Measurements from ENCODE around the gene OPTC.

The OPTC gene

GRCh38 chr1:203523667-203524066 lies 29.7 kb downstream of the OPTC start:
- no peaks in the 10 kb centered on the region for H3K9me3 ChIP-seq (ENCODE audit: control insufficient read depth, insufficient read depth, low read depth, low read length)
- H3K27ac ChIP-seq (ENCODE audit: extremely low read depth, low read depth, low read length), result no peak overlapping the region
- POLR2A ChIA-PET, result no interaction called here
- TF ChIP-seq ZNF518A (tag by site-specific recombination; conservative IDR thresholded peaks at IDR 0.05; ENCODE audit: low read depth) (no peak), ZBTB26 (tag by site-specific recombination; optimal IDR thresholded peaks at IDR 0.05) (no peak), ZNF350 (tag by site-specific recombination; IDR thresholded peaks at IDR 0.05) (no peak), ZFP69B (tag by site-specific recombination; IDR thresholded peaks at IDR 0.05) (no peak), TCF7L2 (IDR thresholded peaks at IDR 0.05; ENCODE audit: borderline replicate concordance, low read depth, low read length) (no peak), ZNF26 (tag by site-specific recombination; IDR thresholded peaks at IDR 0.05) (no peak), BCL6B (tag by site-specific recombination; IDR thresholded peaks at IDR 0.05) (no peak), RBAK (tag by site-specific recombination; IDR thresholded peaks at IDR 0.05) (no peak), ZBTB7A (tag by site-specific recombination; IDR thresholded peaks at IDR 0.05; ENCODE audit: low read depth) (no peak), ZNF223 (tag by site-specific recombination; IDR thresholded peaks at IDR 0.05) (no peak), ZNF391 (tag by site-specific recombination; IDR thresholded peaks at IDR 0.05; ENCODE audit: borderline replicate concordance, low read depth) (no peak), ZNF157 (tag by site-specific recombination; IDR thresholded peaks at IDR 0.05) (no peak), CTCF (tag by site-specific recombination; IDR thresholded peaks at IDR 0.05) (no peak), ZNF549 (tag by site-specific recombination; IDR thresholded peaks at IDR 0.05) (no peak), BCL11B (tag by site-specific recombination; IDR thresholded peaks at IDR 0.05; ENCODE audit: low read depth) (no peak), GLI4 (tag by site-specific recombination; IDR thresholded peaks at IDR 0.05) (no peak), ZNF221 (tag by site-specific recombination; IDR thresholded peaks at IDR 0.05; ENCODE audit: borderline replicate concordance) (no peak)
- no peaks in the 10 kb centered on the region; the same call in 1 of the 2 replicates for H3K4me1 ChIP-seq (ENCODE audit: control insufficient read depth, insufficient read depth, low read length)
- no peaks in the 10 kb centered on the region for H3K36me3 ChIP-seq (ENCODE audit: control insufficient read depth in 2 of 2, insufficient read depth in 1 of 2, low read length in 2 of 2)
- CTCF ChIA-PET, result interaction anchor here (0.6 kb wide), 1 partner anchor 68 kb away, joined by 5 read pairs; no protein-coding TSS in a partner anchor
- no peak overlapping the region for H3K4me3 ChIP-seq (ENCODE audit: low read depth, low read length)
